ENCODE data around the gene MRPS23.

Gene MRPS23

GRCh38 chr17:57849874-57850754 is at the start of gene MRPS23:
Gene MRPS23, minus strand, starts transcription at chr17:57850044. Its CDS starts 34 bp downstream, at chr17:57850010.
- peak; percentile 71 to 99 (median 96) for DNase-seq

GRCh38 chr17:57899391-57899790 is 49.5 kb upstream of the MRPS23 start:
- DNase-seq: no peak

GRCh38 chr17:57898487-57899311 is 48.9 kb upstream of the MRPS23 start:
- DNase-seq: peak in 7 of 14 donors; percentile 18 to 71 (median 52)

GRCh38 chr17:57895382-57896060 is 45.7 kb upstream of the MRPS23 start:
- peak in 2 of 14 donors; percentile 34 to 49 for DNase-seq

- no peak for DNase-seq
These were observed 45.0 kb upstream of the MRPS23 start for GRCh38 chr17:57894848-57895247.

GRCh38 chr17:57892820-57893595 is 43.2 kb upstream of the MRPS23 start:
- DNase-seq: peak in 13 of 14 donors; percentile 47 to 96 (median 84)

GRCh38 chr17:57892146-57892819 is 42.4 kb upstream of the MRPS23 start:
- peak in 12 of 14 donors; percentile 66 to 89 (median 78) for DNase-seq

- no peak for DNase-seq
These were observed 41.0 kb upstream of the MRPS23 start for GRCh38 chr17:57890857-57891232.

GRCh38 chr17:57889892-57890856 is 40.3 kb upstream of the MRPS23 start:
- DNase-seq: peak in 7 of 14 donors; percentile 45 to 84 (median 62)

GRCh38 chr17:57889252-57889651 is 39.4 kb upstream of the MRPS23 start:
- DNase-seq: no peak

- no peak for DNase-seq
These were observed 38.7 kb upstream of the MRPS23 start for GRCh38 chr17:57888311-57889216.

- DNase-seq: no peak
These were observed 37.3 kb upstream of the MRPS23 start for GRCh38 chr17:57887161-57887560.

- DNase-seq: no peak
These were observed 36.2 kb upstream of the MRPS23 start for GRCh38 chr17:57886020-57886419.

- DNase-seq: no peak
These were observed 35.5 kb upstream of the MRPS23 start for GRCh38 chr17:57885148-57885915.

GRCh38 chr17:57881783-57882351 is 32.0 kb upstream of the MRPS23 start:
- peak in 1 of 14 donors; percentile 34 for DNase-seq

- DNase-seq: no peak
These were observed 31.3 kb upstream of the MRPS23 start for GRCh38 chr17:57881143-57881542.

- no peak for DNase-seq
These were observed 30.2 kb upstream of the MRPS23 start for GRCh38 chr17:57880086-57880456.
